OCI-LY1 (cell line): Measurements from ENCODE around the gene RFX1.
"Not testable (repeated sequence)": the region's sequence is repeated elsewhere in the genome, so short reads cannot be mapped to it uniquely, and the experiment has no call there.

Experiments
- H2AFZ ChIP-seq: fragments of 200-600 bp; sonication (generic), shearing (Covaris generic); 2 replicates; pipeline ENCODE4 v1.6.0; 2014; ENCODE audit warnings: antibody characterized with exemption, mild to moderate bottlenecking, low read length
- H3F3A ChIP-seq: fragments of 200-600 bp; sonication (generic), shearing (Covaris generic); 2 replicates; pipeline ENCODE4 v1.6.0; 2014; ENCODE audit warnings: mild to moderate bottlenecking, antibody characterized with exemption, low read length, moderate library complexity; ENCODE audit not compliant: insufficient read depth
- H3K27ac ChIP-seq: fragments of 200-600 bp; sonication (generic); 2 replicates; pipeline ENCODE4 v1.5.1; 2014; ENCODE audit warnings: low read length, mixed run types, mild to moderate bottlenecking, low read depth; ENCODE audit not compliant: poor library complexity, severe bottlenecking
- H3K27me3 ChIP-seq: fragments of 200-600 bp; sonication (generic); 2 replicates; pipeline ENCODE4 v1.6.0; 2014; ENCODE audit warnings: antibody characterized with exemption, mild to moderate bottlenecking, low read length, moderate library complexity; ENCODE audit not compliant: insufficient read depth
- H3K36me3 ChIP-seq: fragments of 200-600 bp; sonication (generic); 2 replicates; pipeline ENCODE4 v1.6.1; 2014; ENCODE audit warnings: mild to moderate bottlenecking, antibody characterized with exemption, low read length, moderate library complexity, mixed read lengths; ENCODE audit not compliant: insufficient read depth
- H3K4me1 ChIP-seq: fragments of 200-600 bp; sonication (generic); 2 replicates; pipeline ENCODE4 v1.5.1; 2014; ENCODE audit warnings: mild to moderate bottlenecking, low read length, moderate library complexity; ENCODE audit not compliant: insufficient read depth, severe bottlenecking
- H3K4me2 ChIP-seq: fragments of 200-600 bp; sonication (generic), shearing (Covaris generic); 2 replicates; pipeline ENCODE4 v1.6.1; 2014; ENCODE audit warnings: low read length
- H3K4me3 ChIP-seq: fragments of 200-600 bp; sonication (generic); 2 replicates; pipeline ENCODE4 v1.5.1; 2014; ENCODE audit warnings: low read length, low read depth, mild to moderate bottlenecking, mixed read lengths; ENCODE audit not compliant: poor library complexity, severe bottlenecking
- H3K79me2 ChIP-seq: fragments of 200-600 bp; shearing (Covaris generic); 2 replicates; pipeline ENCODE4 v1.6.1; 2016; ENCODE audit warnings: mixed run types, low read length, mixed read lengths; ENCODE audit not compliant: insufficient read depth
- H3K9ac ChIP-seq: fragments of 200-600 bp; sonication (generic), shearing (Covaris generic); 2 replicates; pipeline ENCODE4 v1.6.1; 2014; ENCODE audit warnings: mild to moderate bottlenecking, low read length, mixed read lengths
- H3K9me2 ChIP-seq: fragments of 200-600 bp; sonication (generic), shearing (Covaris generic); 2 replicates; pipeline ENCODE4 v1.6.1; 2014; ENCODE audit warnings: low read depth, mild to moderate bottlenecking, low read length, mixed read lengths
- H3K9me3 ChIP-seq: fragments of 200-600 bp; shearing (Covaris generic); 2 replicates; pipeline ENCODE4 v1.6.1; 2014; ENCODE audit warnings: low read length, mixed read lengths
- H4K20me1 ChIP-seq: fragments of 200-600 bp; sonication (generic), shearing (Covaris generic); 2 replicates; pipeline ENCODE4 v1.6.0; 2016; ENCODE audit warnings: mild to moderate bottlenecking, low read length; ENCODE audit not compliant: insufficient read depth
- CTCF ChIP-seq: fragments of 200-600 bp; sonication (generic), shearing (Covaris generic); IDR thresholded peaks from 2 replicates; pipeline ENCODE4 v1.5.1; 2017; ENCODE audit warnings: mild to moderate bottlenecking, antibody characterized with exemption, low read length, moderate library complexity, mixed read lengths
- EZH2 ChIP-seq: fragments of 200-600 bp; sonication (generic), shearing (Covaris generic); IDR thresholded peaks from 2 replicates; pipeline ENCODE4 v1.8.0; 2017; ENCODE audit warnings: borderline replicate concordance, mixed run types, mild to moderate bottlenecking, antibody characterized with exemption, low read length, moderate library complexity, mixed read lengths

The RFX1 gene

GRCh38 chr19:13968383-13968935 lies 37.7 kb downstream of the RFX1 start:
- Histone ChIP-seq H3K4me2 (no peak overlapping the region), H3K9me2 (no peaks in the 10 kb centered on the region), H3K27me3 (no peaks in the 10 kb centered on the region), H3F3A (no peaks in the 10 kb centered on the region), H3K4me3 (no peak overlapping the region), H2AFZ (no peak overlapping the region), H3K9ac (no peak overlapping the region), H3K27ac (no peak overlapping the region), H3K79me2 (no peaks in the 10 kb centered on the region), H3K36me3 (no peaks in the 10 kb centered on the region), H3K9me3 (no peaks in the 10 kb centered on the region), H3K4me1 (no peaks in the 10 kb centered on the region), H4K20me1 (no peaks in the 10 kb centered on the region)
- TF ChIP-seq EZH2 (no peak), CTCF (no peak)

- not testable (repeated sequence) for H3K79me2 ChIP-seq, H3F3A ChIP-seq, H3K9ac ChIP-seq, H3K9me3 ChIP-seq, H4K20me1 ChIP-seq, H3K27ac ChIP-seq, H3K27me3 ChIP-seq, H3K4me3 ChIP-seq, H3K4me1 ChIP-seq, H3K9me2 ChIP-seq, H3K36me3 ChIP-seq, H3K4me2 ChIP-seq, H2AFZ ChIP-seq
Observed at GRCh38 chr19:13967206-13967605, 38.9 kb downstream of the RFX1 start.

GRCh38 chr19:13966684-13967128 lies 39.4 kb downstream of the RFX1 start:
- Histone ChIP-seq H2AFZ (no peak overlapping the region), H3K27ac (no peak overlapping the region), H3K9me2 (no peaks in the 10 kb centered on the region), H3K36me3 (peaks cover 3% of the 10 kb centered on the region; the same call in 1 of the 2 replicates), H3K27me3 (no peaks in the 10 kb centered on the region), H3K9me3 (no peaks in the 10 kb centered on the region), H3K4me3 (no peak overlapping the region), H3K79me2 (no peaks in the 10 kb centered on the region), H3K4me2 (no peak overlapping the region), H4K20me1 (no peaks in the 10 kb centered on the region), H3K9ac (no peak overlapping the region), H3K4me1 (no peaks in the 10 kb centered on the region), H3F3A (no peaks in the 10 kb centered on the region)
- TF ChIP-seq CTCF: no peak
- TF ChIP-seq EZH2: no peak
